ENCODE measurements around the gene WWC1.

GRCh38 chr5:168438349-168438748 lies 146.9 kb downstream of the WWC1 start:
- TF ChIP-seq CTCF (IDR thresholded peaks at IDR 0.05) (no peak), POLR2A (IDR thresholded peaks at IDR 0.05) (no peak)

All from body of pancreas (tissue), 4 donors.